ENCODE data around the gene TARP.
A peak's percentile ranks its signal among the peaks of the same experiment; 100 is the strongest.

Gene TARP

DNA sequence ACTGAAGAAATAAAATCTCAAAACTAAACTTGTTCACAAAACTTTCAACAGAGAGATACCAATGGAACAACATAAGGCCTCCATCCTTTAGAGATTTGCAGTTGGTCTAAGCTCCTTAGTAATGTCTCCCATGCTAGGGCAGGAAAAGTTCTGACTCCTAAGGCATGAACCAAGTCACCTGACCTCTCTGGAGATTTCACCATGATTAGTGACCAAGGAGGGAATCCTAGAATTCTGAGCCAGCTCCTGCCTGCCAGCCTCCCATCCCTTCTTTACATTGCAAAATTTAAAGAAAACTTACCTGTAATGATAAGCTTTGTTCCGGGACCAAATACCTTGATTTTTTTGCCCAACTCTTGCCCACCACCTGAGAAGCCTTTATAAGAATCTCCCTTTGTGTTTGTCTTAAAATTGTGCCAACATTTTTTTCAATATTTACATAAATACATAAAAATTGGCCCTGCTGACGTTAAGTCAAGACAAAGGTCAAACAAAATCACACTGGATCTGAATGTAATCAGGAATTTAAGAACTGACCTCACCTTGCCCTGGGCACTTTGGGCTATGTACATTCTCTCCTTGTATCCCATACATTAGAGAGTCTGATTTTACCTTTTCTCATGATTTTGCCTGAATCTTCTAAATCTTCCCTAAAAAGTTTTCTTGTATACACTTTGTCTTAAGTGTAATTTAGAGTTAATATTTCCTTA is at the start of gene TARP:
Gene TARP (minus strand): TSS at position 351 of the 710 bp plus-strand sequence.
- no peak for DNase-seq

DNA sequence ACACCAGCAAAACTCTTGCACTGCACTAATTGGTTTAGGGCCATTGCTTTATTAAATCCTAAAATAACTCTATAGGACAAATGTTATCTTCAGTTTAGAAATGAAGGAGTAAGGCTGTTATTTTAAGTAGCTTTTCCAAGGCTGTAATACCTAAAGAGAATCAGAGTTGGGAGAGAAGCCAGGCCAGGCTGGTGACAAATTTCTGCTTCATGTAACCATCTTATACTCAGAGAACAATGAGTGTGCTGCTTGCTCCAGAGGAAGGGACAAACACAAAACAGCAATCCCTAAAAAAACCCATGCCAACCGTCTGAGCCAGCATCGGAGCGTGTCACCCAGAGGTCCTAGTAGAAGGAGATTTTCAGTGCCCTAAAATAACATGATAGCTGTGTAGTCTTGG is 49.7 kb upstream of the TARP start:
- no peak for DNase-seq

GRCh38 chr7:38322461-38322860 is 49.0 kb upstream of the TARP start:
- no peak for DNase-seq

GRCh38 chr7:38321967-38322366 is 48.5 kb upstream of the TARP start:
- no peak for DNase-seq

GRCh38 chr7:38321515-38321944 is 48.1 kb upstream of the TARP start:
- DNase-seq, result no peak

DNA sequence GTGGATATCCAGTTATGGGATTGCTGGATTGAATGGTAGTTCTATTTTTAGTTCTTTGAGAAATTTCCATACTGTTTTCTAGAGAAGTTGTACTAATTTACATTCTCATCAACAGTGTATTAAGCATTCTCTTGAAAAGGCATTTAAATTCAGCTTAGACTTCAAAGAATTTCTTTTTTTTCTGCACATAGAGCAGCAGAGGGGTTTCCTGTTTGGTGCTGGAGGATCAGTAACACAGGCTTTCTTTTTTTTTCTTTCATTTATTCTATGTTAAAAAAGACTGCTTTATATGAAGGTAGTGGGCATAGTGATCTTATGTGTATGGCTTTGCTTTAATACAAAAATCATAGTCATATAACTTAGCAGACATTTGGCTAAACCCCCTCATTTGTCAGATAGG is 47.6 kb upstream of the TARP start:
- DNase-seq, result no peak

DNA sequence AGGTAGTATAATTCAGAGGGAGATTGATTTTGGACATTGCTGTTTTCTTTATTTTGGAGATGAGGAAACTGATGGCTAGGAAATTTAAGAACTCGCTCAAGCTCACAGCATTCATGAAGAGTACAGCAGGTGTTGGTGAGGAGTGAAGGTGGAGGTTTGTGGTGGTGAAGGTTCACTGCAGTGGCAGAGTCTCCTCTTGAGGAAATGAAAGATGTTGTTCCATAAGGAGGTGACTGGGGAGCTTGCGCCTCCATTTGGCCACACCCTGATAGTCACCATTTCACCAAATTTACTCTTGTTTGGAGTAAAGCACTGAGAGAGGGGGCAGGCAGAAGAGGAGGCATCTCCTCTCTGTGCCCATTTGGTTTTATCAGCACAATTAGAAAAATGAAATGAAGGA is 46.4 kb upstream of the TARP start:
- DNase-seq, result no peak

- no peak for DNase-seq
Measured at GRCh38 chr7:38318803-38319416, 45.5 kb upstream of the TARP start.

DNA sequence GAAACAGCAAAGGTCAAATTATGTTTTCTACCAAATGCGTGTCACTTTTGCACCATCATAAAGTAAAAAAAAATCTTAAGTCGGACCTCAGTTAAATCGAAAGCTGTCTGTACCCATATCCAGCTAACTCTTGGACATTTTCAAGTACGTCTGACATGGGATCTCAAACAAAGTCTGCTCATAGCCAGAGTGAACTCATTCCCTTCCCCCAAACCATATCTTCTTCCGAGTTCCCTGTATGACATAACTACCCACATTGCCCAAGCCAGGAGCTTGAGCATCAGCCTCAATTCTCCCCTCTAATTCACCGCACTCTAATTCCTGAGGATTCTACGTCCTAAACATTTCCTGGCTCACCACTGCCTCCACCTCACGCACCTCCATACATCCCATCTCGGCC is 44.8 kb upstream of the TARP start:
- no peak for DNase-seq

- peak; percentile 20 for DNase-seq
Measured at GRCh38 chr7:38317515-38317914, 44.1 kb upstream of the TARP start.

DNA sequence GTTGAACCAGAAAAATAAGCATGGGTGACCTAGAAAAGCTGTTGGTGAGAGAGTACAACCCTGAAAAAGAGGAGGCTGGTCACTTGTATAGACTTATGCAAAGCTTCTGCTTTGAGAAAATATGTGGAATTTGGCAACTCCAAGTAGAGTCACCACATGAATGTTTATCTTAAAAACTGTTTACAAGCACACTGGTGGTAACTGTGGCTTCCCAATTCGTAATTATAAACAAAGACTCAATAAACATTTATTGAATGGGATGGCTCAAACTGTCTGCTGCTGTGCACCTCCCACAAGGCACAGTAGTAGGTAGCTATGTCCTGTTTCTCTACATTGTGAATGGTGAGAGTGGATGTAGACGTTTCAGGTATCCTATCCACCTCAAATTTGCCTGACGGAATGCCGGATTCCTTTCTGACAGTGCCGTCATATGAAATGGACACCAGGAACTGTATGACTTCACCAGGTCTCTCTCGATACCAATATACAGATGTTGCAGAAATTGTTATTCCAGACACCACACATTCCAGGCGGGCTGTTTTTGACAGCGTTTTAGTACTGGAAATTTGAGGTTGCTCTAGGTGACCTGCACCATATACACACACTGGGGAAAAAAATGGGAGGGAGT is 43.4 kb upstream of the TARP start:
- DNase-seq, result no peak

DNA sequence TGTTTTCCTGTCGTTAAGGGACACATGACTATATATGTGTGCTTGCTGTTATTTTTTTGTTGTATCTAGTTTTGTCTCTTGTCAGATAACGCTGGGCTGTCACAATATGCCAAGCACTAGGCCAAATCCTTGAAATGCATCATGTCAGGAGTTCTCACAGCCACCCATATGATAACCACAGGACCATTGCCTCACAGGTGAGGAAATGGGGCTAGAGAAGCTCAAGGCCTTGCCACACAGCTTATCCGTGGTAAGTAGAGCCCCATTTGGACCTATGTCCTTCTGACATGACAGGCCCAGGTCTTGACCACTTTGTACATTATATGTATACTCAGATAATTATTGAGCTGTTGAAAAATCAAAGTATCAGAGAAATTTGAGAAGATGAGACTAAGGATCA is 42.0 kb upstream of the TARP start:
- DNase-seq, result no peak

DNA sequence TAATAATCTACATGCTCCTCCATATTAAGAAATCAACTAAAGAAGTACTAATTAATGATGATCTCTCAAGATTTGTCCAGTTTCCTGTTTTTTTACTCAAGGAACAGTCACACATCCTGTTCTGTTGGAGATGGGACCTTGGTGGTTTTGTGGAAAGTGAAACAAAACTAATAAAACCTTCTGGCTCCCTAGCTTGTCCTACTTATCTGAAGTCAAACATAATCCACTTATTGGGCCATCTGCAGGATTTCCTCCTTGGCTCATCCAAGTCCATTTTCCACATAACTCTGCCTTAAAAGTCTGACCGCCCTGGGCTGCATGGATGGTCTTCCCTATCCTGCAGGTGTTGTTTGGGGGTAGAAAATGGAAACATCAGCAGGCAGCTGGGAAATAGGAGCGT is 39.4 kb upstream of the TARP start:
- DNase-seq, result no peak

GRCh38 chr7:38311329-38311937 is 38.0 kb upstream of the TARP start:
- DNase-seq, result no peak

- no peak for DNase-seq
Measured at GRCh38 chr7:38310591-38311101, 37.2 kb upstream of the TARP start.

- DNase-seq, result no peak
Measured at GRCh38 chr7:38309555-38309954, 36.1 kb upstream of the TARP start.

- no peak for DNase-seq
Measured at GRCh38 chr7:38308140-38308539, 34.7 kb upstream of the TARP start.

GRCh38 chr7:38307640-38308039 is 34.2 kb upstream of the TARP start:
- DNase-seq, result no peak

GRCh38 chr7:38306914-38307313 is 33.5 kb upstream of the TARP start:
- DNase-seq, result no peak

- no peak for DNase-seq
Measured at GRCh38 chr7:38306171-38306570, 32.7 kb upstream of the TARP start.

DNA sequence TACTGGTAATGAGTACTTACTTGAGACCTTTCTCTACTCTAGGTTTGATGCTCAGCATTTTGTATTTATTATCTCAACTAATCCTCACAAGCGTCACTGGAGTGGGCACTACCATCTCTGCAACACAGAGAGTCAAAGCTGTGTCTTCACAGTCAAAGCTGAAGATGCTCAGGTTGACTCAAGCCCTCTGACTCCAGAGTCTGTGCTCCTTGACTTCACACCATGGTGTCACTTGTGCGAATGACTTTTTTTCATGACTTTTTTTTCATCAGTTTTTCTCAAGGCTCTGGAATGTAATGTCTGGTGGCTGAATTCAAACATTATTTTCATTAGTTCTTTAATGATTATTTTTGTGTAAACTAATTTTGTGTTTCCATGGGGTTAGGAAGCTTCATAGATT is 30.4 kb upstream of the TARP start:
- DNase-seq, result no peak

DNA sequence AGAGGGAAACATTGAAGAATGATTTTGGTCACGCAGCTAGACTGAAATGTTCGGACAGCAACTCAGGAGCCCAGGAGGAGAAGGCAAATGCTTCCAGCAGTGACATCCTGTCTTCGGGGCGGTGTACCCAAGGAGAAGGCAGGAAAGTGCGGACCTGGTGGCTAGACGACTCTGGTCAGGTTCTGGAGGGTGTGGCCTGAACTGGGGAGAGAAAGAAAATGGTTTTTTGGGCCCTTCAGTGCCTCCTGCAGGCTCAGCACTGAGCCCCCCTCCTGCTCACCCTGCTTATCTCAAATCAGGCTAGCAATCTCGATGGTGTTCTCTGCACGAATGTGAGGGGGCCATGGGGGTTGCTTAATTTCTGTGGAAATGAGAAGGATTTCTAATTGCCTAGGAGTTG is 26.7 kb upstream of the TARP start:
- DNase-seq, result no peak

GRCh38 chr7:38299275-38299931 is 26.0 kb upstream of the TARP start:
- DNase-seq, result no peak
